A549 (cell line): ENCODE measurements around the gene CNTN4. TPM values are rescaled to one million over a fixed set of nuclear protein-coding genes. Genes with fewer than 3 reads are reported as not detected.

Experiments used
- ATAC-seq, 2 experiments: fragments of 200-7000 bp in 1 of 2; fragments of >200 bp in 1 of 2; cut with Nextera tagmentation in 1 of 2; cut with Tn5 transposase in 1 of 2; 3 replicates each; pipeline versions ENCODE4 v1.8.0 to v1.9.1; 2018 to 2020; ENCODE audit warnings: mild to moderate bottlenecking in 1 of 2, moderate library complexity in 1 of 2
- CTCF ChIA-PET: fragments of 300-600 bp; sonication (Branson Sonifier 250); formaldehyde crosslinking; extraction: SDS; loops from one replicate; lab custom pipeline; 2021; ENCODE audit warnings: antibody characterized with exemption, inconsistent platforms; lab: Yijun Ruan, JAX
- POLR2A ChIA-PET: fragments of 350-600 bp; formaldehyde crosslinking; extraction: SDS; loops from one replicate; lab custom pipeline; 2021; ENCODE audit warnings: antibody characterized with exemption, inconsistent platforms; lab: Yijun Ruan, JAX
- DNase-seq, 2 experiments: peaks; one replicate each; pipeline versions ENCODE4 v3.0.0 to v3.0.0-alpha.2; 2011 to 2016; ENCODE audit warnings: low read depth in 1 of 2, low spot score in 1 of 2
- FAIRE-seq: peaks from 2 replicates; lab custom pipeline; 2011; peaks lifted over from hg19 to GRCh38; lab: Jason Lieb, UNC
- H3K27ac ChIP-seq, 2 experiments: fragments of >200 bp; sonication (Bioruptor Twin); formaldehyde crosslinking; 3 replicates each; pipeline ENCODE4 v1.5.1; 2016 to 2017
- H3K4me1 ChIP-seq: fragments of >200 bp; sonication (Bioruptor Twin); formaldehyde crosslinking; 3 replicates; pipeline ENCODE4 v1.6.1; 2016
- H3K4me2 ChIP-seq: fragments of >200 bp; sonication (Bioruptor Twin); formaldehyde crosslinking; 3 replicates; pipeline ENCODE4 v1.6.1; 2016
- H3K4me3 ChIP-seq: fragments of >200 bp; sonication (Bioruptor Twin); formaldehyde crosslinking; 3 replicates; pipeline ENCODE4 v1.5.1; 2016
- H3K9me3 ChIP-seq: fragments of >200 bp; sonication (Bioruptor Twin); formaldehyde crosslinking; 3 replicates; pipeline ENCODE4 v1.6.1; 2016
- ATOH8 ChIP-seq: fragments of 250-450 bp; sonication (Bioruptor Pico); IDR thresholded peaks from 2 replicates; pipeline ENCODE4 v1.5.0; 2020; ENCODE audit warnings: low read depth, mild to moderate bottlenecking, moderate library complexity
- BCL3 ChIP-seq: fragments of >200 bp; sonication (Bioruptor Twin); formaldehyde crosslinking; IDR thresholded peaks from 3 replicates; pipeline ENCODE4 v1.6.1; 2016
- BHLHE40 ChIP-seq: IDR thresholded peaks from 2 replicates; pipeline ENCODE4 v1.6.1; 2012; ENCODE audit warnings: low read depth, low read length, inconsistent platforms
- CHD4 ChIP-seq: fragments of 200-600 bp; sonication (generic); IDR thresholded peaks from 2 replicates; pipeline ENCODE4 v1.6.1; 2016; ENCODE audit warnings: antibody characterized with exemption, mild to moderate bottlenecking, borderline replicate concordance
- FOSB ChIP-seq: fragments of 250-450 bp; sonication (Bioruptor Pico); IDR thresholded peaks from 2 replicates; pipeline ENCODE4 v1.5.0; 2020; ENCODE audit warnings: mild to moderate bottlenecking, moderate library complexity
- FOXS1 ChIP-seq: fragments of 250-450 bp; sonication (Bioruptor Pico); IDR thresholded peaks from 2 replicates; pipeline ENCODE4 v1.5.0; 2020; ENCODE audit warnings: mild to moderate bottlenecking, moderate library complexity
- GATA3 ChIP-seq: IDR thresholded peaks from 2 replicates; pipeline ENCODE4 v1.6.1; 2012; ENCODE audit warnings: borderline replicate concordance
- HDAC2 ChIP-seq: fragments of 200-600 bp; sonication (generic); IDR thresholded peaks from 2 replicates; pipeline ENCODE4 v1.6.1; 2016
- HEYL ChIP-seq: fragments of 250-450 bp; sonication (Bioruptor Pico); IDR thresholded peaks from 2 replicates; pipeline ENCODE4 v1.8.0; 2021; ENCODE audit warnings: mild to moderate bottlenecking, moderate library complexity
- HMGXB4 ChIP-seq: fragments of 250-450 bp; sonication (Bioruptor Pico); IDR thresholded peaks from 2 replicates; pipeline ENCODE4 v1.5.0; 2021; ENCODE audit warnings: mild to moderate bottlenecking, moderate library complexity, borderline replicate concordance
- HOXB13 ChIP-seq: fragments of 250-450 bp; sonication (Bioruptor Pico); IDR thresholded peaks from 2 replicates; pipeline ENCODE4 v1.5.0; 2020; ENCODE audit warnings: low read depth, mild to moderate bottlenecking, moderate library complexity
- JUNB ChIP-seq: fragments of >200 bp; sonication (Bioruptor Twin); formaldehyde crosslinking; IDR thresholded peaks from 2 replicates; pipeline ENCODE4 v1.6.1; 2016
- MAFK ChIP-seq: fragments of 450-650 bp; IDR thresholded peaks from 2 replicates; pipeline ENCODE4 v1.6.1; 2014; ENCODE audit not compliant: partially characterized antibody
- NFE2L2 ChIP-seq: fragments of 150-350 bp; conservative IDR thresholded peaks from 2 replicates; pipeline ENCODE4 v1.6.1; 2014; ENCODE audit warnings: low read length
- NPAS2 ChIP-seq: fragments of 250-450 bp; sonication (Bioruptor Pico); IDR thresholded peaks from 2 replicates; pipeline ENCODE4 v1.8.0; 2022; ENCODE audit warnings: mild to moderate bottlenecking, moderate library complexity, borderline replicate concordance
- PBX3 ChIP-seq: IDR thresholded peaks from 2 replicates; pipeline ENCODE4 v1.6.1; 2012
- POLR2A ChIP-seq: IDR thresholded peaks from 2 replicates; pipeline ENCODE4 v1.6.1; 2012; ENCODE audit warnings: mild to moderate bottlenecking, low read length
- POLR2AphosphoS2 ChIP-seq: conservative IDR thresholded peaks from 2 replicates; pipeline ENCODE4 v1.6.1; 2012; ENCODE audit warnings: low read length, improper control_type of control experiment, inconsistent platforms
- RARB ChIP-seq: fragments of 250-450 bp; sonication (Bioruptor Pico); IDR thresholded peaks from 2 replicates; pipeline ENCODE4 v1.8.0; 2021; ENCODE audit warnings: mild to moderate bottlenecking, moderate library complexity
- RNF2 ChIP-seq: fragments of 200-600 bp; sonication (generic); IDR thresholded peaks from 2 replicates; pipeline ENCODE4 v1.6.1; 2016; ENCODE audit warnings: low read depth, mild to moderate bottlenecking, antibody characterized with exemption, moderate library complexity, borderline replicate concordance
- SMC3 ChIP-seq: fragments of >200 bp; sonication (Bioruptor Twin); formaldehyde crosslinking; IDR thresholded peaks from 3 replicates; pipeline ENCODE4 v1.6.1; 2018; ENCODE audit warnings: inconsistent platforms
- TFCP2L1 ChIP-seq: fragments of 250-450 bp; sonication (Bioruptor Pico); IDR thresholded peaks from 2 replicates; pipeline ENCODE4 v1.5.0; 2021; ENCODE audit warnings: mild to moderate bottlenecking
- ZC3H11A ChIP-seq: fragments of 450-650 bp; IDR thresholded peaks from 2 replicates; pipeline ENCODE4 v1.6.1; 2014; ENCODE audit warnings: antibody characterized with exemption, mild to moderate bottlenecking
- WGBS: methylation state at CpG from one replicate; pipeline ENCODE4 v1.1.6; 2017; ENCODE audit errors: missing lambda C conversion rate; 5-methylcytosine and 5-hydroxymethylcytosine counted together
- polyA plus RNA-seq, 4 experiments: library from polyadenylated mRNA; depleted of rRNA in 3 of 4; stranded (reverse); fragments of >200 nt; fragmentation: RNase III in 1 of 4; extraction: RNeasy Plus Mini Kit Qiagen cat#74134 plus additional on column Dnase treatment in 1 of 4; gene quantifications; 2 replicates in 3 of 4; 3 replicates in 1 of 4; pipeline ENCODE4 v1.2.3, GENCODE V29; 2011 to 2017
- TF ChIP-seq, protein P1 (sequence below): fragments of 150-350 bp; IDR thresholded peaks from 2 replicates; pipeline ENCODE4 v1.6.1; 2014; ENCODE audit warnings: low read depth, mild to moderate bottlenecking, low read length
- TF ChIP-seq, protein P2 (sequence below): IDR thresholded peaks from 2 replicates; pipeline ENCODE4 v1.6.1; 2012

CNTN4 gene
- polyA plus RNA-seq, 2 of the 4 experiments (the other 2 are of a cell fraction): 0.03 TPM; not detected in 1

DNA sequence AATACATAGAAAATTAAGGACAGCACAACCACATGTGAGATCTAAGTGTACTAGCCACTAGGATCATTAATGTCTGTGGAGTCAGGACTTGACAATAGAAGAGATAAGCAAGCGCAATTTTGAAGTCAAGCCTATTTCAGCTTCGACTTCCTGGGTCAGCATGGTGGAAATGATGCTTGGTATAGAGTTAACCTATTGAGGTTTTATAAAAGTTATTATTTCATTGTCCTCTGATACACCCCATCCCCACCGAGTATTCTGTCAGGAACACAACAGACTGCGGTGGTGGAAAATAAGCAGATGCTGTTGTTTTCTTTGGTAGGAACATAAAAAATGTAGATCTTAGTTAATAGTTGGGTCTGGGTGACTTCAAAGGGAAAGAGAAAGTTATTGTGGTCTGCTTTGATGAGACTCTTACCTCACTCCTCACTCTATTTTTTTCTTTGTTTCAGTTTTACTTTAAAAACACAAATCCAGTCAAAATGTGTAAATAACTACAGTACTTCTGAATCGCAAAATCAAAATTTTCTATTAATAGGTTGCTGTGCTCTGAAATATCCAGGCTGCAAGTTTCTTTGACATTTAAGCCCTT is 929.4 kb downstream of the CNTN4 start:
- ChIA-PET CTCF (no interaction called here), POLR2A (no interaction called here)
- WGBS: 4% methylated on average over 5 of the region's 5 CpGs
- no peak for DNase-seq
- Histone ChIP-seq H3K4me2 (no peak overlapping the region), H3K27ac (no peak overlapping the region), H3K9me3 (no peaks in the 10 kb centered on the region), H3K4me3 (no peak overlapping the region), H3K4me1 (no peaks in the 10 kb centered on the region)
- no peak for TF ChIP-seq GATA3
- no peak for TF ChIP-seq FOSB (CRISPR knock-in tag)
- TF ChIP-seq, protein P1, sequence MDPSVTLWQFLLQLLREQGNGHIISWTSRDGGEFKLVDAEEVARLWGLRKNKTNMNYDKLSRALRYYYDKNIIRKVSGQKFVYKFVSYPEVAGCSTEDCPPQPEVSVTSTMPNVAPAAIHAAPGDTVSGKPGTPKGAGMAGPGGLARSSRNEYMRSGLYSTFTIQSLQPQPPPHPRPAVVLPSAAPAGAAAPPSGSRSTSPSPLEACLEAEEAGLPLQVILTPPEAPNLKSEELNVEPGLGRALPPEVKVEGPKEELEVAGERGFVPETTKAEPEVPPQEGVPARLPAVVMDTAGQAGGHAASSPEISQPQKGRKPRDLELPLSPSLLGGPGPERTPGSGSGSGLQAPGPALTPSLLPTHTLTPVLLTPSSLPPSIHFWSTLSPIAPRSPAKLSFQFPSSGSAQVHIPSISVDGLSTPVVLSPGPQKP: no peak
- no peak for TF ChIP-seq HMGXB4 (CRISPR knock-in tag)
- no peak for TF ChIP-seq NPAS2 (CRISPR knock-in tag)
- no peak for TF ChIP-seq RARB (CRISPR knock-in tag)
- no peak for TF ChIP-seq POLR2A
- TF ChIP-seq MAFK: no peak
- TF ChIP-seq HDAC2: no peak
- TF ChIP-seq HEYL (CRISPR knock-in tag): no peak
- TF ChIP-seq RNF2: no peak
- no peak for ATAC-seq
- FAIRE-seq: no peak

DNA sequence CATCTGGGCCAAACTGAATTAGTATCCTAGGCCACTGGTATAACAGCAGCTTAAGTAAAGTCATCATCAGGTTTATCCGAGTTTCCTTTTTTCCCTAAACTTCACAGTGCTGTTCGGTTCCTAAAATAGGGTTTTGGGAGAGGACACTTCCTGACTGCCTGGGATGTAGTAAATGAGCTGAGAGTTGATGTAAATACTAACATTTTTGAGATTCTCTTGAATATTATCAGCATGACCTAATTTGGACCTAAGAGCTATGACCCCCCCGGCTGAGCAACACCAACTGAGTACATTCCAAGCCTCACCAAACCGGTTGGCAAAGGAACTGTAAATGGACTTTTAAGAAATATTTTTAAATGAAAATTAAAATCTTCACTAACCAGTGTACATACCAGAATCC is 932.7 kb downstream of the CNTN4 start:
- no peaks in the 10 kb centered on the region for H3K9me3 ChIP-seq
- WGBS: 30% methylated on average over 4 of the region's 4 CpGs
- CTCF ChIA-PET: interaction anchor here (1.2 kb wide), 1 partner anchor 14 kb away, joined by 3 read pairs; no protein-coding TSS in a partner anchor
- ATAC-seq (no peak), FAIRE-seq (no peak), DNase-seq (no peak)
- no peak overlapping the region for H3K27ac ChIP-seq
- POLR2A ChIA-PET: no interaction called here
- no peaks in the 10 kb centered on the region for H3K4me1 ChIP-seq
- no peak overlapping the region for H3K4me3 ChIP-seq
- no peak overlapping the region for H3K4me2 ChIP-seq
- TF ChIP-seq ATOH8 (CRISPR knock-in tag) (no peak), BHLHE40 (no peak), MAFK (no peak), NFE2L2 (no peak), CHD4 (no peak), TFCP2L1 (no peak), SMC3 (no peak), FOSB (CRISPR knock-in tag) (no peak), BCL3 (no peak), NPAS2 (CRISPR knock-in tag) (no peak), PBX3 (no peak), HDAC2 (no peak), HMGXB4 (CRISPR knock-in tag) (no peak), JUNB (no peak), ZC3H11A (no peak), HOXB13 (CRISPR knock-in tag) (no peak), POLR2AphosphoS2 (no peak), RNF2 (no peak), FOXS1 (no peak)
- TF ChIP-seq, protein P2, sequence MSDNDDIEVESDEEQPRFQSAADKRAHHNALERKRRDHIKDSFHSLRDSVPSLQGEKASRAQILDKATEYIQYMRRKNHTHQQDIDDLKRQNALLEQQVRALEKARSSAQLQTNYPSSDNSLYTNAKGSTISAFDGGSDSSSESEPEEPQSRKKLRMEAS: no peak
